ENCODE data around the gene SUFU. TPM values are rescaled to one million over a fixed set of nuclear protein-coding genes. Genes with fewer than 3 reads are reported as not detected.

The SUFU gene
- total RNA-seq, 1 experiment from 2014 or later, result 6.3 TPM

- CTCF ChIA-PET, result interaction anchor here (0.6 to 1.3 kb wide), 3 partner anchors 16 to 46 kb away, joined by 3 to 6 read pairs (median 6); no protein-coding TSS in a partner anchor
Measured at GRCh38 chr10:102599565-102600327, 96.0 kb downstream of the SUFU start.

GRCh38 chr10:102600816-102601215 is 97.0 kb downstream of the SUFU start:
- Mint-ChIP-seq H3K4me1 (ENCODE audit: insufficient read depth, unreplicated experiment) (peaks cover 13% of the 10 kb centered on the region), H3K27me3 (ENCODE audit: insufficient read depth, unreplicated experiment) (no peaks in the 10 kb centered on the region), H3K27ac (ENCODE audit: low read depth, unreplicated experiment) (no peak overlapping the region), H3K9me3 (ENCODE audit: unreplicated experiment) (no peaks in the 10 kb centered on the region), H3K4me3 (ENCODE audit: unreplicated experiment) (no peak overlapping the region), H3K36me3 (ENCODE audit: insufficient read depth, unreplicated experiment) (peaks cover 13% of the 10 kb centered on the region)
- no peak for TF ChIP-seq CTCF (IDR thresholded peaks at IDR 0.05; ENCODE audit: unreplicated experiment)
- no peak for DNase-seq (ENCODE audit: unreplicated experiment)
- ChIA-PET CTCF (interaction anchor here (1.0 to 1.3 kb wide), 2 partner anchors 16 to 17 kb away, joined by 3 to 6 read pairs; no protein-coding TSS in a partner anchor), POLR2A (no interaction called here)
- no TSS peak for BruUV-seq (replicated peaks)
- intact Hi-C loops (cut with micrococcal nuclease), result no loop called here

More at GRCh38 chr10:102599565-102600327, 96.0 kb downstream of the SUFU start:
- BruUV-seq (replicated peaks), result no TSS peak
- Mint-ChIP-seq H3K36me3 (ENCODE audit: insufficient read depth, unreplicated experiment) (peaks cover 21% of the 10 kb centered on the region), H3K27me3 (ENCODE audit: insufficient read depth, unreplicated experiment) (no peaks in the 10 kb centered on the region), H3K4me1 (ENCODE audit: insufficient read depth, unreplicated experiment) (peaks cover 13% of the 10 kb centered on the region), H3K4me3 (ENCODE audit: unreplicated experiment) (no peak overlapping the region), H3K9me3 (ENCODE audit: unreplicated experiment) (no peaks in the 10 kb centered on the region), H3K27ac (ENCODE audit: low read depth, unreplicated experiment) (no peak overlapping the region)
- DNase-seq (ENCODE audit: unreplicated experiment), result no peak
- POLR2A ChIA-PET, result no interaction called here
- TF ChIP-seq CTCF (IDR thresholded peaks at IDR 0.05; ENCODE audit: unreplicated experiment), result no peak
- intact Hi-C loops (cut with micrococcal nuclease), result loop anchor here (5.0 kb wide), 1 partner anchor 43 kb away; the partner anchor contains the start of gene TRIM8

- intact Hi-C loops (cut with micrococcal nuclease), result no loop called here
- no peaks in the 10 kb centered on the region for H3K9me3 Mint-ChIP-seq (ENCODE audit: unreplicated experiment)
- no peak for TF ChIP-seq CTCF (IDR thresholded peaks at IDR 0.05; ENCODE audit: unreplicated experiment)
- POLR2A ChIA-PET, result interaction anchor here (0.9 to 2.0 kb wide), 2 partner anchors 11 to 97 kb away, joined by 3 to 4 read pairs; partner anchors contain the start of gene SUFU
- DNase-seq (ENCODE audit: unreplicated experiment), result no peak
- BruUV-seq (replicated peaks), result no TSS peak
- peaks cover 9% of the 10 kb centered on the region for H3K36me3 Mint-ChIP-seq (ENCODE audit: insufficient read depth, unreplicated experiment)
- H3K27ac Mint-ChIP-seq (ENCODE audit: low read depth, unreplicated experiment), result no peak overlapping the region
- H3K27me3 Mint-ChIP-seq (ENCODE audit: insufficient read depth, unreplicated experiment), result no peaks in the 10 kb centered on the region
- H3K4me3 Mint-ChIP-seq (ENCODE audit: unreplicated experiment), result no peak overlapping the region
- CTCF ChIA-PET, result interaction anchor here (0.7 to 1.1 kb wide), 2 partner anchors 16 to 179 kb away, joined by 3 read pairs; no protein-coding TSS in a partner anchor
- peaks cover 15% of the 10 kb centered on the region for H3K4me1 Mint-ChIP-seq (ENCODE audit: insufficient read depth, unreplicated experiment)
Measured at GRCh38 chr10:102601639-102602038, 97.9 kb downstream of the SUFU start.

GRCh38 chr10:102602272-102603045 is 98.7 kb downstream of the SUFU start:
- Mint-ChIP-seq H3K36me3 (ENCODE audit: insufficient read depth, unreplicated experiment) (peaks cover 6% of the 10 kb centered on the region), H3K9me3 (ENCODE audit: unreplicated experiment) (no peaks in the 10 kb centered on the region), H3K27ac (ENCODE audit: low read depth, unreplicated experiment) (no peak overlapping the region), H3K4me3 (ENCODE audit: unreplicated experiment) (no peak overlapping the region), H3K4me1 (ENCODE audit: insufficient read depth, unreplicated experiment) (peaks cover 18% of the 10 kb centered on the region), H3K27me3 (ENCODE audit: insufficient read depth, unreplicated experiment) (no peaks in the 10 kb centered on the region)
- intact Hi-C loops (cut with micrococcal nuclease), result no loop called here
- TF ChIP-seq CTCF (IDR thresholded peaks at IDR 0.05; ENCODE audit: unreplicated experiment), result no peak
- DNase-seq (ENCODE audit: unreplicated experiment), result no peak
- CTCF ChIA-PET, result interaction anchor here (1.1 kb wide), 1 partner anchor 17 kb away, joined by 3 read pairs; no protein-coding TSS in a partner anchor
- BruUV-seq (replicated peaks), result no TSS peak
- POLR2A ChIA-PET, result interaction anchor here (0.9 to 2.0 kb wide), 4 partner anchors 10 to 98 kb away, joined by 3 to 5 read pairs (median 4); partner anchors contain the start of gene SUFU
